Measurements from ENCODE around the gene NR2F2. TPM values are rescaled to one million over a fixed set of nuclear protein-coding genes. Genes with fewer than 3 reads are reported as not detected.
A peak's percentile ranks its signal among the peaks of the same experiment; 100 is the strongest.

NR2F2 gene
- total RNA-seq, 1 donor from 2014 or later, result 39.8 TPM

DNA sequence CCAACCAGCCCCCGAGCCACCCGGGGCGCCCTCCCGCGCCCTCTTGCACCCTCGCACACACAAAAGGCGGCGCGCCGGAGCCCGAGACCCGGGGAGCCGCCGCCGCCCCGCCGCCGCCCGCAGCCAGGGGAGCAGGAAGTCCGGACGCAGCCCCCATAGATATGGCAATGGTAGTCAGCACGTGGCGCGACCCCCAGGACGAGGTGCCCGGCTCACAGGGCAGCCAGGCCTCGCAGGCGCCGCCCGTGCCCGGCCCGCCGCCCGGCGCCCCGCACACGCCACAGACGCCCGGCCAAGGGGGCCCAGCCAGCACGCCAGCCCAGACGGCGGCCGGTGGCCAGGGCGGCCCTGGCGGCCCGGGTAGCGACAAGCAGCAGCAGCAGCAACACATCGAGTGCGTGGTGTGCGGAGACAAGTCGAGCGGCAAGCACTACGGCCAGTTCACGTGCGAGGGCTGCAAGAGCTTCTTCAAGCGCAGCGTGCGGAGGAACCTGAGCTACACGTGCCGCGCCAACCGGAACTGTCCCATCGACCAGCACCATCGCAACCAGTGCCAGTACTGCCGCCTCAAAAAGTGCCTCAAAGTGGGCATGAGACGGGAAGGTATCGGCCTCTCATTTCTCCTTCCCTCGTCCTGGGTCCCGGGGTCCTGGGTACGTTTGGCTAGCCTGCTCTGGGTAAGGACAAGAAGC is 1.6 kb downstream of the NR2F2 start:
- DNase-seq (ENCODE audit: extremely low spot score in 2 of 2), result no peak
- intact Hi-C loops (cut with DNase I), result loop anchor here (1.0 to 10.0 kb wide), 5 partner anchors 8 to 1070 kb away; no protein-coding TSS in a partner anchor
- Histone ChIP-seq H3K4me1 (peaks cover 12% of the 10 kb centered on the region), H3K27me3 (no peaks in the 10 kb centered on the region), H3K9me3 (no peaks in the 10 kb centered on the region), H3K36me3 (peaks cover 0 to 22% of the 10 kb centered on the region in 2 donors), H3K4me3 (peak overlapping the region; percentile 67 to 85), H3K27ac (peak overlapping the region; percentile 99)
- no peak for TF ChIP-seq POLR2A (IDR thresholded peaks at IDR 0.05)
- TF ChIP-seq POLR2AphosphoS5 (IDR thresholded peaks at IDR 0.05; ENCODE audit: insufficient read depth in 1 of 2, low read depth in 1 of 2), result peak in 1 of 2 donors; percentile 54

DNA sequence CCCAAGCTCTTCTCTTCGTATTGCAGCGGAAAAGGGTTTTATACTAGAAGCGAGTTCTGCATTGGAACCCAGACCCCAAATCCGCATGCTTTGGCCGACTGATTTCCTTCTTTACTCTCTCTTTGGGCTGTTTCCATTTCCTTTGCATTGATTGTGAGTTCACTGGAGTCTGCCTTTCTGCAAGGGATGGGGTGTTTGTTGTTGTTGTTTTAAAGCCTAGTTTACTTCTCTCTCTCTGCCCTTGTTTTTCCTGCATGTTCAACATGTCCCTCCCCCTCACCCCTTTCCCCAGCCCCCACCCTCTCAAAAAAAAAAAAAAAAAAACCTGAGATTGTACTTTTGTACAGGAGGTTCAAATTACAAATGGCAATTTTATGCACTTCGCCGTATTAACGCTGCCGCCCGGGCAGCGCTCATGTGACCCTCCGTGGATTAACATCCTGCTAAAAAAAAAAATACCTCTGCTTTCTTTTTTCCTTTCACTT is 2.2 kb downstream of the NR2F2 start:
- Histone ChIP-seq H3K4me3 (peak overlapping the region; percentile 67 to 85), H3K27me3 (no peaks in the 10 kb centered on the region), H3K9me3 (no peaks in the 10 kb centered on the region), H3K27ac (peak overlapping the region; percentile 99), H3K36me3 (peaks cover 0 to 22% of the 10 kb centered on the region in 2 donors), H3K4me1 (peaks cover 12% of the 10 kb centered on the region)
- no peak for TF ChIP-seq POLR2AphosphoS5 (IDR thresholded peaks at IDR 0.05; ENCODE audit: insufficient read depth in 1 of 2, low read depth in 1 of 2)
- no peak for TF ChIP-seq POLR2A (IDR thresholded peaks at IDR 0.05)
- TF ChIP-seq, protein P1, sequence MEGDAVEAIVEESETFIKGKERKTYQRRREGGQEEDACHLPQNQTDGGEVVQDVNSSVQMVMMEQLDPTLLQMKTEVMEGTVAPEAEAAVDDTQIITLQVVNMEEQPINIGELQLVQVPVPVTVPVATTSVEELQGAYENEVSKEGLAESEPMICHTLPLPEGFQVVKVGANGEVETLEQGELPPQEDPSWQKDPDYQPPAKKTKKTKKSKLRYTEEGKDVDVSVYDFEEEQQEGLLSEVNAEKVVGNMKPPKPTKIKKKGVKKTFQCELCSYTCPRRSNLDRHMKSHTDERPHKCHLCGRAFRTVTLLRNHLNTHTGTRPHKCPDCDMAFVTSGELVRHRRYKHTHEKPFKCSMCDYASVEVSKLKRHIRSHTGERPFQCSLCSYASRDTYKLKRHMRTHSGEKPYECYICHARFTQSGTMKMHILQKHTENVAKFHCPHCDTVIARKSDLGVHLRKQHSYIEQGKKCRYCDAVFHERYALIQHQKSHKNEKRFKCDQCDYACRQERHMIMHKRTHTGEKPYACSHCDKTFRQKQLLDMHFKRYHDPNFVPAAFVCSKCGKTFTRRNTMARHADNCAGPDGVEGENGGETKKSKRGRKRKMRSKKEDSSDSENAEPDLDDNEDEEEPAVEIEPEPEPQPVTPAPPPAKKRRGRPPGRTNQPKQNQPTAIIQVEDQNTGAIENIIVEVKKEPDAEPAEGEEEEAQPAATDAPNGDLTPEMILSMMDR (IDR thresholded peaks at IDR 0.05), result no peak
- no peak for DNase-seq (ENCODE audit: extremely low spot score in 2 of 2)
- intact Hi-C loops (cut with DNase I), result loop anchor here (5.0 to 10.0 kb wide), 4 partner anchors 560 to 1070 kb away; no protein-coding TSS in a partner anchor

DNA sequence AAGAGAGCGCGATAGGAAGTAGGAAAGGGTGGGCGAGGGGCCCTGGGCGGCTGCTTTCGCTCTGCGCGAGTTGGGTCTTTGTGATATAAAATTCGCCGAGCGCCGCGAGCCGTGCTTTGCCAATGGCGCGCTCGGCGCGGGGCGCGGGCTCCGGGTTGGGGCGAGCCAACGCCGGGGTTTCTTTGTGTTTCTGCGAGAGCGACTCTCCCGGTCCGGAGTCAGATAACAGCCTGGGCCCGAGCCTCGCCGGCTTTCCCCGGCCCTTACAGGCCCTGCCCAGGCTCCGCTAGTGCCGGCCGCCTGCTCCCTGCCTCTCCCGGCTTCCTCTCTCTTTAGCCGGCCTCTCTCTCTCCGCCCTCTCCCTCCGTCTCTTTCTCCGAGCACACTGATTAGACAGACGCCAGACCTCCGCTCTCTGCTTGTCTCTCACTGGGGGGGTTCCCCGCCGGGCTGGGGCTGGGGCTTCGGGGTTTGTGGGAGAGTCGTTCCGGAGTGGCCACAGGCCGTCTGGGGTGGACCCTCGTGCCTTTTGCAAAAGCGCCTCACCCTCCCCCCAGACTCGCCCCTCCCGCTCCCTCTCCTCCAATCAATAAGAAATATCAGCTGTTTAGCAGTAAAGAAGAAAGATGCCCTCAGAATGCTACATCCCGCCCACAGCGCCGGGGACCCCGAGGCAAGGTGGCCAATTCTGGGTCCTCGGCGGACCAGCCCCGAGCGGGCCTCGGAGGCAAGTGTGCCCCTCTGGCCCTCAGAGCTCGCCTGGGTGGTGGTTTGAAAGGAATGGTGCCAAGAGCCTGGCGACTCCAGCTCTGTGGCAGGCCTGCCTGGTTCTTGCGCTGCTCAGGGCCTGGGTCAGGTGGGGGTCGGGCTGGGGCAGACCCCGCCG is 2.9 kb downstream of the NR2F2 start:
- no peaks in the 10 kb centered on the region for H3K9me3 ChIP-seq
- peak overlapping the region; percentile 99 for H3K27ac ChIP-seq
- DNase-seq (ENCODE audit: extremely low spot score in 2 of 2), result no peak
- no peaks in the 10 kb centered on the region for H3K27me3 ChIP-seq
- H3K36me3 ChIP-seq, result peaks cover 0 to 22% of the 10 kb centered on the region in 2 donors
- H3K4me1 ChIP-seq, result peaks cover 12% of the 10 kb centered on the region
- intact Hi-C loops (cut with DNase I), result loop anchor here (5.0 to 10.0 kb wide), 4 partner anchors 559 to 1071 kb away; no protein-coding TSS in a partner anchor
- H3K4me3 ChIP-seq, result peak overlapping the region; percentile 67 to 85
- TF ChIP-seq, protein P1 (IDR thresholded peaks at IDR 0.05), result no peak
- peak in 1 of 2 donors; percentile 39 for TF ChIP-seq POLR2AphosphoS5 (IDR thresholded peaks at IDR 0.05; ENCODE audit: insufficient read depth in 1 of 2, low read depth in 1 of 2)

DNA sequence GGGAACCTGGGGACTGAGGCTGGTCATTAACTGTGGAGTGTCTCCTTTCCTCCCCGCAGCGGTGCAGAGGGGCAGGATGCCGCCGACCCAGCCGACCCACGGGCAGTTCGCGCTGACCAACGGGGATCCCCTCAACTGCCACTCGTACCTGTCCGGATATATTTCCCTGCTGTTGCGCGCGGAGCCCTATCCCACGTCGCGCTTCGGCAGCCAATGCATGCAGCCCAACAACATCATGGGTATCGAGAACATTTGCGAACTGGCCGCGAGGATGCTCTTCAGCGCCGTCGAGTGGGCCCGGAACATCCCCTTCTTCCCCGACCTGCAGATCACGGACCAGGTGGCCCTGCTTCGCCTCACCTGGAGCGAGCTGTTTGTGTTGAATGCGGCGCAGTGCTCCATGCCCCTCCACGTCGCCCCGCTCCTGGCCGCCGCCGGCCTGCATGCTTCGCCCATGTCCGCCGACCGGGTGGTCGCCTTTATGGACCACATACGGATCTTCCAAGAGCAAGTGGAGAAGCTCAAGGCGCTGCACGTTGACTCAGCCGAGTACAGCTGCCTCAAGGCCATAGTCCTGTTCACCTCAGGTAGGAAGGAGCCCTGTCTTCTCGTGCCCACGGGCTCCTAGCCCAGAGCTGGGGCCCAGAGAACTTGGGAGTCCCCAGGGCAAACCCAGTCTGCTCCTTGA is 3.7 kb downstream of the NR2F2 start:
- Histone ChIP-seq H3K4me3 (peak overlapping the region; percentile 67 to 85), H3K4me1 (peaks cover 9% of the 10 kb centered on the region), H3K27me3 (no peaks in the 10 kb centered on the region), H3K27ac (peak overlapping the region; percentile 99), H3K9me3 (no peaks in the 10 kb centered on the region), H3K36me3 (peaks cover 0 to 22% of the 10 kb centered on the region in 2 donors)
- TF ChIP-seq POLR2AphosphoS5 (IDR thresholded peaks at IDR 0.05; ENCODE audit: insufficient read depth in 1 of 2, low read depth in 1 of 2), result peak in 1 of 2 donors; percentile 54
- TF ChIP-seq POLR2A (IDR thresholded peaks at IDR 0.05), result no peak
- DNase-seq (ENCODE audit: extremely low spot score in 2 of 2), result no peak
- intact Hi-C loops (cut with DNase I), result loop anchor here (5.0 to 10.0 kb wide), 4 partner anchors 558 to 1072 kb away; no protein-coding TSS in a partner anchor

DNA sequence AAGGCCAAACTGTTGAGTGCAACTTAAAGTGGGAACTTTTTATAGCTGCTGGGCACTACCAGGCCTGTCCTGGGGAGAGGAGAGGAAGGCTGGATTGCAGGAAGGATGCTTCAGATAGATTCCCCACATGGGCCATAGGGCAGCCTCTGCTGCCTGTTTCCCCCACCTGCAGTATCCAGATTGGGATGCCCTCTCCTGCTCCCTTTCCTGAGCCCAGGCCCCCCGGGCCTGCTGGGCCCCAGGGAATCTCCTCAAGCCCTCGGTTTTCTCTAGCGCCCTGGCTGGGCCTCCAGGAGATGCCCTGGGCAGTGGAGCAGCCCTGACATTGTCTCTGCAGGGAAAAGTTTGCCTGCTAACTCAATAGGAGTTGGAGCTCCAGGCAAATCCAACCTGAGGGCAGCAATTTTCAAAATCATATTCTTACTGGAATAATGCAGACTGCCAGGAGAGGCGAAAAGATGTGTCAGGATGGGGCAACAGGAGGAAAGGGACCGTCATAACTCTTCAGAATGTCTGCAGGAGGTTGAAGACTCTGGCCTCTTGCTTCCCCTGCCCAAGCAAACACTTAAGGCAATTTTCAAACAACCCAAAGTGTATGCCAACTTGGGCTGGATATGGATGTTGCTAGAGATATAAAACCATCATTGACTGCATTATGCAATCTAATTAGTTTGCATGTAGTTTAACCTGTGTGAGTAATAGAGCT is 4.4 kb downstream of the NR2F2 start:
- TF ChIP-seq POLR2AphosphoS5 (IDR thresholded peaks at IDR 0.05; ENCODE audit: insufficient read depth in 1 of 2, low read depth in 1 of 2) (peak in 1 of 2 donors; percentile 17), POLR2A (IDR thresholded peaks at IDR 0.05) (no peak)
- TF ChIP-seq, protein P1 (IDR thresholded peaks at IDR 0.05), result no peak
- peak overlapping the region; percentile 67 to 85 for H3K4me3 ChIP-seq
- H3K27me3 ChIP-seq, result no peaks in the 10 kb centered on the region
- H3K36me3 ChIP-seq, result peaks cover 0 to 22% of the 10 kb centered on the region in 2 donors
- peaks cover 4% of the 10 kb centered on the region for H3K4me1 ChIP-seq
- intact Hi-C loops (cut with DNase I), result loop anchor here (5.0 to 10.0 kb wide), 5 partner anchors 557 to 1073 kb away; no protein-coding TSS in a partner anchor
- DNase-seq (ENCODE audit: extremely low spot score in 2 of 2), result no peak
- H3K27ac ChIP-seq, result peak overlapping the region; percentile 99
- no peaks in the 10 kb centered on the region for H3K9me3 ChIP-seq

Data from vagina (tissue), 2 donors.